OCI-LY7 (cell line): ENCODE measurements around the gene ALAD. TPM values are rescaled to one million over a fixed set of nuclear protein-coding genes. Genes with fewer than 3 reads are reported as not detected.

Source experiments
- BruUV-seq: library from RNA; stranded (reverse); fragments of 400-500 nt; replicated peaks from 2 replicates; lab custom pipeline; 2021; lab: Mats Ljungman, UMichigan
- CTCF ChIA-PET: fragments of 300-600 bp; sonication (Branson Sonifier 250); formaldehyde crosslinking; loops from one replicate; lab custom pipeline; 2022; ENCODE audit warnings: antibody characterized with exemption; ENCODE audit not compliant: unreplicated experiment; lab: Charles Lee
- POLR2A ChIA-PET: fragments of 300-600 bp; sonication (Branson Sonifier 250); formaldehyde crosslinking; loops from one replicate; lab custom pipeline; 2022; ENCODE audit warnings: antibody characterized with exemption; lab: Charles Lee
- DNase-seq: peaks from one replicate; pipeline ENCODE4 v3.0.0-alpha.2; 2015; ENCODE audit warnings: low spot score
- H2AFZ ChIP-seq: fragments of 200-600 bp; sonication (generic), shearing (Covaris generic); 2 replicates; pipeline ENCODE4 v1.6.1; 2014; ENCODE audit warnings: mild to moderate bottlenecking, antibody characterized with exemption, low read length, moderate library complexity
- H3K27ac ChIP-seq: fragments of 200-600 bp; sonication (generic); 2 replicates; pipeline ENCODE4 v1.5.1; 2014; ENCODE audit warnings: mixed run types, low read depth, mild to moderate bottlenecking, moderate library complexity, low read length, inconsistent platforms; ENCODE audit not compliant: poor library complexity, severe bottlenecking
- H3K36me3 ChIP-seq: fragments of 200-600 bp; sonication (generic); 2 replicates; pipeline ENCODE4 v1.6.1; 2014; ENCODE audit warnings: mild to moderate bottlenecking, antibody characterized with exemption, low read length, moderate library complexity, mixed read lengths; ENCODE audit not compliant: insufficient read depth
- H3K4me1 ChIP-seq: fragments of 200-600 bp; sonication (generic); 2 replicates; pipeline ENCODE4 v1.5.1; 2014; ENCODE audit warnings: mild to moderate bottlenecking, low read length; ENCODE audit not compliant: insufficient read depth, poor library complexity, severe bottlenecking
- H3K4me2 ChIP-seq: fragments of 200-600 bp; sonication (generic); 2 replicates; pipeline ENCODE4 v1.6.1; 2014; ENCODE audit warnings: mild to moderate bottlenecking, low read length
- H3K4me3 ChIP-seq: fragments of 200-600 bp; sonication (generic); 2 replicates; pipeline ENCODE4 v1.5.1; 2014; ENCODE audit warnings: mild to moderate bottlenecking, low read depth, low read length; ENCODE audit not compliant: poor library complexity, severe bottlenecking
- H3K79me2 ChIP-seq: fragments of 200-600 bp; sonication (generic); 2 replicates; pipeline ENCODE4 v1.6.1; 2016; ENCODE audit warnings: low read depth, mild to moderate bottlenecking, low read length, moderate library complexity, mixed read lengths; ENCODE audit not compliant: insufficient read depth
- H3K9me2 ChIP-seq: fragments of 200-600 bp; sonication (generic); 2 replicates; pipeline ENCODE4 v1.6.1; 2016; ENCODE audit warnings: mild to moderate bottlenecking, low read length, mixed read lengths; ENCODE audit not compliant: insufficient read depth
- H3K9me3 ChIP-seq: fragments of 200-600 bp; sonication (generic); 2 replicates; pipeline ENCODE4 v1.6.1; 2014; ENCODE audit warnings: mild to moderate bottlenecking, mixed run types, low read length, mixed read lengths
- H4K20me1 ChIP-seq: fragments of 200-600 bp; sonication (generic); 2 replicates; pipeline ENCODE4 v1.6.1; 2014; ENCODE audit warnings: mild to moderate bottlenecking, antibody characterized with exemption, low read length, moderate library complexity, mixed read lengths; ENCODE audit not compliant: insufficient read depth
- EZH2phosphoT487 ChIP-seq: fragments of 200-600 bp; sonication (generic); IDR thresholded peaks from 2 replicates; pipeline ENCODE4 v1.6.1; 2018; ENCODE audit warnings: low read depth, borderline replicate concordance, mild to moderate bottlenecking, mixed run types, antibody characterized with exemption, low read length, moderate library complexity, mixed read lengths
- intact Hi-C: fragments of 100-400 bp; cut with micrococcal nuclease; formaldehyde crosslinking; loops from one replicate; pipeline ENCODE4 v1.10.0; 2022; ENCODE audit not compliant: unreplicated experiment
- total RNA-seq, 2 experiments: library from RNA; depleted of rRNA in 1 of 2; stranded (reverse); fragments of >200 nt in 1 of 2; shearing (Covaris generic) in 1 of 2; gene quantifications; 2 replicates each; pipeline ENCODE4 v1.2.3, GENCODE V29; 2014 to 2022
- TF ChIP-seq, protein P1 (sequence below): fragments of 200-600 bp; sonication (generic); conservative IDR thresholded peaks from 2 replicates; pipeline ENCODE4 v1.5.1; 2014; ENCODE audit warnings: mild to moderate bottlenecking, antibody characterized with exemption, low read length, moderate library complexity, mixed read lengths

Gene ALAD
- total RNA-seq, 2 experiments from 2014 or later: 19.8 to 26.3 TPM

DNA sequence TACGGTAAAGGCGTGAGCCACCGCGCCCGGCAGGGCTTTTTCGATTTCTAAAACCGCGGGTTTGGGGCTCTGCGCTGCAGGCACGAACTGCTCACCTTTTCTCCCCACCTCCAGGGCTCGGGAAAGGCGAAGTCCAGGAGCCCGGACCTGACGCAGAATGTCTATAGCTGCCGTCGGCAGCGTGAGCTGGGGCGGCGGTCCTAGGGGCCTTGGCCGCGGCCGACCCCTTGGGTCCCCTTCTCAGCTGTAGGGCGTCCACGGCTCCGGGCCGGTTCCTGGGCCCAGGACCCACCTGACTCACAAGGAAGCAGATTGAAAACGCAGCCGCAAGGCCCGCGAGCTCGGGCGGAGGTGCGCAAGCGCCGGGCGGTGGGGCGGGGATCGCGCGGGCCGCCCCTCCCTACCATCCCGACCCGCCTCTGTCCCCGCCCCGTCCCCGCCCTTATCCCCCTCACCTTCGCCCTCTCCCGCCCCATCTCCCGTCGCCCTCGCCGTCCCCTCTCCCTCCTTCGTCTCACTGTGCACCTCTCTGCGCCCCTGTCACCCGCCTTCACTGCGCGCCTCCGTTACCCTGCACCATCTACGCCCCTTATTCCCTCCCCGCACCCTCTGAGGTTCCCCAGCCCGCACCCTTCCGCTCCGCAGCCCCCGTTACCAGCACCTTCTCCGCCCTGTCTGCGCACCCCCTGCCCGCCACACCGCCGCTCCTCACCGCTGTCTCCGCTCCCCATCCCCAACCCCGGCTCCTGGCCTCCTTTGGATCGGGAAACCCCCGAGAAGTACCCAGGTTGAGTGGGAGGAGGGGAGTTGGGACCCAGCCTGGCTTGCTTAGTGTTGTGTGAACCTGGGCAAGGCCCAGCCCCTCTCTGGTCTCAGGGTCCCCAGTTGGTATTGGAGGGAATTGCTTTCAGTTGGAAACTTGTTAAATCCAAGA is 24.2 kb downstream of the ALAD start, which contains the start of gene HDHD3:
HDHD3 (minus strand) TSS at position 353 of the 934 bp plus-strand sequence. CDS start 2,632 bp downstream, outside the sequence.
- no peaks in the 10 kb centered on the region for H3K79me2 ChIP-seq
- DNase-seq: peak; percentile 86
- H3K4me2 ChIP-seq: peak within 1 kb of the TSS; percentile 95
- CTCF ChIA-PET: interaction anchor here (0.6 kb wide), 1 partner anchor 26 kb away, joined by 4 read pairs; no protein-coding TSS in a partner anchor
- H3K27ac ChIP-seq: no peak within 1 kb of the TSS
- H3K4me1 ChIP-seq: peaks cover 22% of the 10 kb centered on the region
- peak within 1 kb of the TSS; percentile 76 for H3K4me3 ChIP-seq
- peak within 1 kb of the TSS; percentile 100 for H2AFZ ChIP-seq
- no peak for TF ChIP-seq EZH2phosphoT487
- TF ChIP-seq, protein P1, sequence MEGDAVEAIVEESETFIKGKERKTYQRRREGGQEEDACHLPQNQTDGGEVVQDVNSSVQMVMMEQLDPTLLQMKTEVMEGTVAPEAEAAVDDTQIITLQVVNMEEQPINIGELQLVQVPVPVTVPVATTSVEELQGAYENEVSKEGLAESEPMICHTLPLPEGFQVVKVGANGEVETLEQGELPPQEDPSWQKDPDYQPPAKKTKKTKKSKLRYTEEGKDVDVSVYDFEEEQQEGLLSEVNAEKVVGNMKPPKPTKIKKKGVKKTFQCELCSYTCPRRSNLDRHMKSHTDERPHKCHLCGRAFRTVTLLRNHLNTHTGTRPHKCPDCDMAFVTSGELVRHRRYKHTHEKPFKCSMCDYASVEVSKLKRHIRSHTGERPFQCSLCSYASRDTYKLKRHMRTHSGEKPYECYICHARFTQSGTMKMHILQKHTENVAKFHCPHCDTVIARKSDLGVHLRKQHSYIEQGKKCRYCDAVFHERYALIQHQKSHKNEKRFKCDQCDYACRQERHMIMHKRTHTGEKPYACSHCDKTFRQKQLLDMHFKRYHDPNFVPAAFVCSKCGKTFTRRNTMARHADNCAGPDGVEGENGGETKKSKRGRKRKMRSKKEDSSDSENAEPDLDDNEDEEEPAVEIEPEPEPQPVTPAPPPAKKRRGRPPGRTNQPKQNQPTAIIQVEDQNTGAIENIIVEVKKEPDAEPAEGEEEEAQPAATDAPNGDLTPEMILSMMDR: no peak
- H3K36me3 ChIP-seq: peaks cover 24% of the 10 kb centered on the region; the same call in 1 of the 2 replicates
- H3K9me3 ChIP-seq: no peaks in the 10 kb centered on the region
- no peaks in the 10 kb centered on the region for H3K9me2 ChIP-seq
- BruUV-seq: no TSS peak
- intact Hi-C loops: loop anchor here (2.0 kb wide), 1 partner anchor 34 kb away; the partner anchor contains the start of genes C9orf43 and POLE3
- H4K20me1 ChIP-seq: no peaks in the 10 kb centered on the region
- POLR2A ChIA-PET: interaction anchor here (0.7 to 1.3 kb wide), 5 partner anchors 10 to 204 kb away, joined by 3 to 6 read pairs (median 3); partner anchors contain the start of gene WDR31

DNA sequence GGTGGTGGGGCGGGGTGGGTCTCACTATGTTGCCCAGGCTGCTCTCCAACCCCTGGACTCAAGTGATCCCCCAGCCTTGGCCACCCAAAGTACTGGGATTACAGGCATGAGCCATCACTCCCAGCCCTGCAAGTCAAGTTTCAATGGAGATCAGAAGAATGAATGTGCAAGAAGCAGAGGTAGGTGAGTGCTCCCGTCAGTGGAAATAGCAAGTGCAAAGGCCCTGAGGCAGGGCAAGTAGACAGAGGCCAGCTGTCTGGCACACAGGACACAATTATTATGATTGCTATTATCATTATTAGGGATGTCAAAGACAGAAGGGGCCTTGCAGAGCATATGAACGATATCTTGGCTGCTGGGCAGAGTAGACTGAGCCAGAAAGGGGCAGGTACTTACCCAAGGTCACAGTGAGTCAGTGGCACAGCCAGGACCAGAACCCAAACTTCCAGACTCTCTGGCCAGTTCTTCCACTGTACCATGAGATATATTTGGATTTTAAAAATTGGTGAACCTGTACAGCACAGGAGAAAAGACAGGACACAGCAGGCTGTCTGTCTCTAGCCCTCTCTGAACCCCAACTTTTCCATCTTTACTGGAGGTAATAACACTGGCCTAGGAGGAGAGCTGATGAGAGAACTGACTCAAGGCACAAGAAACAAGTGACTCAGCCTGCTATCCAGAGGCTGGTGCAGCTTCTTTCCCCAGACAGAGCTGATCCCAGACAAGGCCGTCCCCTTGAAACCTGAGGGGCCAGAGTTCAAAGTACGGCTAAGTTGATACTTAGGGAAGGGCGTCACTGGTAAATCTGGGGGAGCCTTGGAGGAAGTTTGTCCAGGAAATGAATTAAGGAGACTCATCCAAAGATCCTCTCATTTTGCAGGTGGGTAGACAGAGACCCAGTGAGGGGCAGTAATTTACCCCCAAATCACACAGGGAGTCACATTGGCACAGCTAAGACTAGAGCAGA is 25.7 kb downstream of the ALAD start:
- intact Hi-C loops: loop anchor here (2.0 kb wide), 1 partner anchor 35 kb away; the partner anchor contains the start of genes C9orf43 and POLE3
- H3K4me3 ChIP-seq: peak overlapping the region; percentile 76

More for the DNA sequence above, 25.7 kb downstream of the ALAD start:
- peaks cover 14% of the 10 kb centered on the region for H3K4me1 ChIP-seq
- ChIA-PET POLR2A (interaction anchor here (1.0 to 1.2 kb wide), 4 partner anchors 11 to 28 kb away, joined by 3 to 6 read pairs (median 3); no protein-coding TSS in a partner anchor), CTCF (no interaction called here)
- no peaks in the 10 kb centered on the region for H3K9me2 ChIP-seq
- no peak overlapping the region for H3K27ac ChIP-seq
- H3K4me2 ChIP-seq: peak overlapping the region; percentile 95
- no peak for DNase-seq
- no peak overlapping the region for H2AFZ ChIP-seq
- peaks cover 24% of the 10 kb centered on the region; the same call in 1 of the 2 replicates for H3K36me3 ChIP-seq
- H3K9me3 ChIP-seq: no peaks in the 10 kb centered on the region
- no peak for TF ChIP-seq EZH2phosphoT487
- TF ChIP-seq, protein P1: no peak
- H4K20me1 ChIP-seq: no peaks in the 10 kb centered on the region
- TSS peak; percentile 86 for BruUV-seq
- no peaks in the 10 kb centered on the region for H3K79me2 ChIP-seq
